Neural progenitor cell (in vitro differentiated cells): ENCODE results near the gene SOAT1. TPM values are rescaled to one million over a fixed set of nuclear protein-coding genes. Genes with fewer than 3 reads are reported as not detected.

Source experiments
- DNase-seq: peaks from one replicate; pipeline ENCODE4 v3.0.0-alpha.2; 2016; ENCODE audit warnings: low spot score
- H2AFZ ChIP-seq: fragments of 200-600 bp; sonication (generic); replicated peaks from 2 replicates; pipeline ENCODE4 v1.6.1; 2016; ENCODE audit warnings: antibody characterized with exemption
- H3F3A ChIP-seq: fragments of 200-600 bp; sonication (generic); 2 replicates; pipeline ENCODE4 v1.6.1; 2016; ENCODE audit warnings: antibody characterized with exemption, low read depth
- H3K27ac ChIP-seq: fragments of 200-600 bp; sonication (generic); 2 replicates; pipeline ENCODE4 v1.5.1; 2016; ENCODE audit warnings: mild to moderate bottlenecking
- H3K27me3 ChIP-seq: fragments of 200-600 bp; sonication (generic); 2 replicates; pipeline ENCODE4 v1.6.1; 2016; ENCODE audit warnings: mild to moderate bottlenecking, moderate library complexity
- H3K36me3 ChIP-seq: fragments of 200-600 bp; sonication (generic); 2 replicates; pipeline ENCODE4 v1.5.1; 2016
- H3K4me1 ChIP-seq: fragments of 200-600 bp; sonication (generic); 2 replicates; pipeline ENCODE4 v1.6.1; 2016; ENCODE audit warnings: mixed run types
- H3K4me2 ChIP-seq: fragments of 200-600 bp; sonication (generic); 2 replicates; pipeline ENCODE4 v1.6.1; 2016
- H3K4me3 ChIP-seq: fragments of 200-600 bp; sonication (generic); 2 replicates; pipeline ENCODE4 v1.5.1; 2016
- H3K79me2 ChIP-seq: fragments of 200-600 bp; sonication (generic); 2 replicates; pipeline ENCODE4 v1.6.1; 2016; ENCODE audit warnings: low read depth
- H3K9ac ChIP-seq: fragments of 200-600 bp; sonication (generic); 2 replicates; pipeline ENCODE4 v1.6.1; 2016
- H3K9me3 ChIP-seq: fragments of 200-600 bp; sonication (generic); 2 replicates; pipeline ENCODE4 v1.5.1; 2016; ENCODE audit warnings: low read depth
- H4K20me1 ChIP-seq: fragments of 200-600 bp; sonication (generic); 2 replicates; pipeline ENCODE4 v1.6.1; 2016; ENCODE audit warnings: low read depth
- H3K27ac Mint-ChIP-seq: 3 replicates; pipeline ENCODE4 v1.8.0; 2021; ENCODE audit warnings: mixed read lengths
- H3K27me3 Mint-ChIP-seq: 2 replicates; pipeline ENCODE4 v1.8.0; 2022; ENCODE audit warnings: low read depth, mild to moderate bottlenecking, inconsistent platforms, moderate library complexity, mixed read lengths; ENCODE audit not compliant: insufficient read depth
- H3K36me3 Mint-ChIP-seq: 3 replicates; pipeline ENCODE4 v1.8.0; 2021; ENCODE audit warnings: mixed read lengths
- H3K4me1 Mint-ChIP-seq: 3 replicates; pipeline ENCODE4 v1.8.0; 2021; ENCODE audit warnings: mixed read lengths
- H3K4me3 Mint-ChIP-seq: 3 replicates; pipeline ENCODE4 v1.8.0; 2021; ENCODE audit warnings: mild to moderate bottlenecking, moderate library complexity, mixed read lengths
- H3K9me3 Mint-ChIP-seq: 3 replicates; pipeline ENCODE4 v1.8.0; 2020; ENCODE audit warnings: mixed read lengths
- CTCF ChIP-seq: fragments of 200-600 bp; sonication (generic); IDR thresholded peaks from 2 replicates; pipeline ENCODE4 v1.5.1; 2017; ENCODE audit warnings: antibody characterized with exemption, mild to moderate bottlenecking
- EZH2 ChIP-seq: fragments of 200-600 bp; sonication (generic); IDR thresholded peaks from 2 replicates; pipeline ENCODE4 v1.6.1; 2017; ENCODE audit warnings: antibody characterized with exemption, mild to moderate bottlenecking, moderate library complexity
- EZH2phosphoT487 ChIP-seq: fragments of 200-600 bp; sonication (generic); IDR thresholded peaks from 2 replicates; pipeline ENCODE4 v1.6.1; 2017; ENCODE audit warnings: antibody characterized with exemption
- total RNA-seq: library from RNA; depleted of rRNA; stranded (reverse); fragments of >200 nt; gene quantifications from 2 replicates; pipeline ENCODE4 v1.2.3, GENCODE V29; 2015; ENCODE audit warnings: low replicate concordance

The SOAT1 gene
- total RNA-seq, 1 donor from 2014 or later, result 15.3 TPM

DNA sequence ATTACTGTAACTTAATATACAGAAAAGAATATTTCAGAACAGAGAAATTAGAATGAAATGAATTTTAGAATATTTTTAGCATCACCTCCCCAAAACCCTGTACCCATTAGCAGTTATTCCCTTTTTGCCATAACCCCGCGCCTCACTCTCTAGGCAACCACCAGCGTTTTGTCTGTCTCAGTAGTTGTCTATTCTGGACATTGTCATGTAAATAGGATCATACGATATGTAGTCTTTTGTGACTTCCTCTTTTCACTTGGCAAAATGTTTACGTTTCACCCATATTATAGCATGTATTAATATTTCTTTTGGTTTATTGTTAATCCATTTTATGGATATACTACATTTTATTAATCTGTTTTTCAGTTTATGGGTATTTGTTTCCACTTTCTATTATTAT, 24.9 kb downstream of the SOAT1 start:
- H3F3A ChIP-seq, result no peaks in the 10 kb centered on the region
- no peaks in the 10 kb centered on the region for H4K20me1 ChIP-seq
- Mint-ChIP-seq H3K9me3 (peaks cover 11% of the 10 kb centered on the region), H3K27me3 (no peaks in the 10 kb centered on the region), H3K27ac (no peak overlapping the region), H3K4me1 (peaks cover 8% of the 10 kb centered on the region), H3K4me3 (no peak overlapping the region), H3K36me3 (peaks cover 25% of the 10 kb centered on the region)
- H3K9me3 ChIP-seq, result no peaks in the 10 kb centered on the region
- no peak overlapping the region for H3K4me3 ChIP-seq
- H3K36me3 ChIP-seq, result no peaks in the 10 kb centered on the region
- no peak overlapping the region for H3K9ac ChIP-seq
- no peak overlapping the region for H3K4me2 ChIP-seq
- no peak overlapping the region for H3K27ac ChIP-seq
- H3K4me1 ChIP-seq, result peaks cover 3% of the 10 kb centered on the region
- H3K79me2 ChIP-seq, result peaks cover 6% of the 10 kb centered on the region
- H3K27me3 ChIP-seq, result no peaks in the 10 kb centered on the region
- no peak for DNase-seq
- no peak overlapping the region for H2AFZ ChIP-seq
- TF ChIP-seq EZH2phosphoT487, result no peak
- no peak for TF ChIP-seq EZH2
- TF ChIP-seq CTCF, result no peak

GRCh38 chr1:179321533-179322216, 28.1 kb downstream of the SOAT1 start:
- H3K4me1 ChIP-seq, result peaks cover 3% of the 10 kb centered on the region
- TF ChIP-seq EZH2 (no peak), CTCF (no peak), EZH2phosphoT487 (no peak)
- peaks cover 6% of the 10 kb centered on the region for H3K79me2 ChIP-seq
- H3K27me3 ChIP-seq, result no peaks in the 10 kb centered on the region
- Mint-ChIP-seq H3K27ac (no peak overlapping the region), H3K36me3 (peaks cover 35% of the 10 kb centered on the region), H3K4me1 (peaks cover 8% of the 10 kb centered on the region), H3K27me3 (no peaks in the 10 kb centered on the region), H3K9me3 (peaks cover 11% of the 10 kb centered on the region), H3K4me3 (no peak overlapping the region)
- H3K4me3 ChIP-seq, result no peak overlapping the region
- DNase-seq, result no peak
- H3K9me3 ChIP-seq, result no peaks in the 10 kb centered on the region
- no peak overlapping the region for H3K27ac ChIP-seq
- H2AFZ ChIP-seq, result no peak overlapping the region
- H3K36me3 ChIP-seq, result no peaks in the 10 kb centered on the region
- H3K4me2 ChIP-seq, result no peak overlapping the region
- no peak overlapping the region for H3K9ac ChIP-seq
- H3F3A ChIP-seq, result no peaks in the 10 kb centered on the region
- H4K20me1 ChIP-seq, result no peaks in the 10 kb centered on the region

GRCh38 chr1:179322557-179322956, 29.0 kb downstream of the SOAT1 start:
- Mint-ChIP-seq H3K9me3 (peaks cover 11% of the 10 kb centered on the region), H3K4me1 (peaks cover 8% of the 10 kb centered on the region), H3K27me3 (no peaks in the 10 kb centered on the region), H3K4me3 (no peak overlapping the region), H3K27ac (no peak overlapping the region), H3K36me3 (peaks cover 36% of the 10 kb centered on the region)
- H3K27ac ChIP-seq, result no peak overlapping the region
- no peak overlapping the region for H3K4me3 ChIP-seq
- peaks cover 3% of the 10 kb centered on the region for H3K4me1 ChIP-seq
- H3K4me2 ChIP-seq, result no peak overlapping the region
- H3K9me3 ChIP-seq, result no peaks in the 10 kb centered on the region
- no peak overlapping the region for H2AFZ ChIP-seq
- H3K36me3 ChIP-seq, result no peaks in the 10 kb centered on the region
- H3K79me2 ChIP-seq, result peaks cover 6% of the 10 kb centered on the region
- no peaks in the 10 kb centered on the region for H3K27me3 ChIP-seq
- TF ChIP-seq EZH2, result no peak
- TF ChIP-seq EZH2phosphoT487, result no peak
- H3K9ac ChIP-seq, result no peak overlapping the region
- no peaks in the 10 kb centered on the region for H4K20me1 ChIP-seq
- DNase-seq, result no peak
- no peaks in the 10 kb centered on the region for H3F3A ChIP-seq

- H3K4me1 ChIP-seq, result peaks cover 3% of the 10 kb centered on the region
- H3F3A ChIP-seq, result no peaks in the 10 kb centered on the region
- Mint-ChIP-seq H3K36me3 (peaks cover 33% of the 10 kb centered on the region), H3K4me3 (no peak overlapping the region), H3K27ac (no peak overlapping the region), H3K27me3 (no peaks in the 10 kb centered on the region), H3K4me1 (peaks cover 6% of the 10 kb centered on the region), H3K9me3 (peaks cover 11% of the 10 kb centered on the region)
- H4K20me1 ChIP-seq, result no peaks in the 10 kb centered on the region
- TF ChIP-seq EZH2phosphoT487 (no peak), EZH2 (no peak), CTCF (no peak)
- H3K79me2 ChIP-seq, result peaks cover 3% of the 10 kb centered on the region
- H3K36me3 ChIP-seq, result no peaks in the 10 kb centered on the region
- H3K9me3 ChIP-seq, result no peaks in the 10 kb centered on the region
- H2AFZ ChIP-seq, result no peak overlapping the region
- no peaks in the 10 kb centered on the region for H3K27me3 ChIP-seq
- H3K4me2 ChIP-seq, result no peak overlapping the region
- no peak for DNase-seq
- no peak overlapping the region for H3K9ac ChIP-seq
- H3K4me3 ChIP-seq, result no peak overlapping the region
- H3K27ac ChIP-seq, result no peak overlapping the region
Observed at GRCh38 chr1:179323436-179323835, 29.8 kb downstream of the SOAT1 start.
